Neuronal stem cell (in vitro differentiated cells): ENCODE measurements around the gene ASAH2B.
"Not testable (repeated sequence)": the region's sequence is repeated elsewhere in the genome, so short reads cannot be mapped to it uniquely, and the experiment has no call there.

Source experiments
- DNase-seq: peaks from one replicate; pipeline ENCODE4 v3.0.0-alpha.2; 2013; ENCODE audit warnings: low spot score
- H2AFZ ChIP-seq: one replicate; pipeline ENCODE4 v1.6.1; 2013; ENCODE audit warnings: mild to moderate bottlenecking, low read length, inconsistent platforms
- H2AK5ac ChIP-seq: 2 replicates; pipeline ENCODE4 v1.6.1; 2013; ENCODE audit warnings: low read depth, mild to moderate bottlenecking, inconsistent platforms, low read length, moderate library complexity, mixed read lengths
- H2BK120ac ChIP-seq: 2 replicates; pipeline ENCODE4 v1.6.1; 2013; ENCODE audit warnings: low read depth, mild to moderate bottlenecking, inconsistent platforms, low read length, moderate library complexity, mixed read lengths
- H2BK12ac ChIP-seq: one replicate; pipeline ENCODE4 v1.6.1; 2013; ENCODE audit warnings: low read length, inconsistent platforms
- H2BK15ac ChIP-seq: 2 replicates; pipeline ENCODE4 v1.6.1; 2013; ENCODE audit warnings: mild to moderate bottlenecking, low read length, inconsistent platforms, mixed read lengths
- H2BK5ac ChIP-seq: one replicate; pipeline ENCODE4 v1.6.1; 2013; ENCODE audit warnings: inconsistent platforms, mild to moderate bottlenecking, low read length, moderate library complexity
- H3K14ac ChIP-seq: one replicate; pipeline ENCODE4 v1.6.1; 2013; ENCODE audit warnings: low read length, inconsistent platforms
- H3K18ac ChIP-seq: 2 replicates; pipeline ENCODE4 v1.6.1; 2013; ENCODE audit warnings: low read length, inconsistent platforms
- H3K23ac ChIP-seq: 2 replicates; pipeline ENCODE4 v1.6.1; 2013; ENCODE audit warnings: low read depth, mild to moderate bottlenecking, mixed read lengths, low read length, inconsistent platforms; ENCODE audit not compliant: poor library complexity
- H3K27ac ChIP-seq: replicated peaks from 3 replicates; pipeline ENCODE4 v1.5.1; 2013; ENCODE audit warnings: low read length, inconsistent platforms
- H3K27me3 ChIP-seq, 3 experiments: 2 replicates each; pipeline ENCODE4 v1.6.1; 2013; ENCODE audit warnings: low read length in 3 of 3, mild to moderate bottlenecking in 2 of 3, inconsistent platforms in 1 of 3, low read depth in 1 of 3, mixed read lengths in 1 of 3, moderate library complexity in 1 of 3; ENCODE audit not compliant: control insufficient read depth in 3 of 3, insufficient read depth in 3 of 3
- H3K36me3 ChIP-seq, 2 donors: replicated peaks in 1 of 2; 2 replicates each; pipeline ENCODE4 v1.6.1; 2013; ENCODE audit warnings: low read length in 2 of 2; ENCODE audit not compliant: control insufficient read depth in 2 of 2, insufficient read depth in 2 of 2
- H3K4ac ChIP-seq: 2 replicates; pipeline ENCODE4 v1.6.1; 2013; ENCODE audit warnings: inconsistent platforms, mild to moderate bottlenecking, low read length, moderate library complexity
- H3K4me1 ChIP-seq, 2 donors: 1 replicate in 1 of 2; 2 replicates in 1 of 2; pipeline ENCODE4 v1.6.1; 2013; ENCODE audit warnings: low read length in 2 of 2, low read depth in 1 of 2; ENCODE audit not compliant: control insufficient read depth in 2 of 2, insufficient read depth in 1 of 2
- H3K4me2 ChIP-seq: one replicate; pipeline ENCODE4 v1.6.1; 2013; ENCODE audit warnings: mild to moderate bottlenecking, low read length, inconsistent platforms; ENCODE audit not compliant: insufficient read depth, poor library complexity, severe bottlenecking
- H3K4me3 ChIP-seq, 2 donors: 2 replicates each; pipeline ENCODE4 v1.5.1; 2013; ENCODE audit warnings: low read length in 2 of 2, mild to moderate bottlenecking in 2 of 2, inconsistent platforms in 1 of 2, moderate library complexity in 1 of 2
- H3K79me1 ChIP-seq: one replicate; pipeline ENCODE4 v1.6.1; 2013; ENCODE audit warnings: low read depth, mild to moderate bottlenecking, inconsistent platforms, low read length, moderate library complexity
- H3K9ac ChIP-seq: one replicate; pipeline ENCODE4 v1.6.1; 2013; ENCODE audit warnings: mild to moderate bottlenecking, low read depth, low read length, inconsistent platforms; ENCODE audit not compliant: poor library complexity
- H3K9me3 ChIP-seq, 2 donors: replicated peaks in 1 of 2; 2 replicates each; pipeline versions ENCODE3 to v1.6.1; 2013; ENCODE audit warnings: low read length in 2 of 2, mild to moderate bottlenecking in 2 of 2, inconsistent platforms in 1 of 2, low read depth in 1 of 2, mixed read lengths in 1 of 2, moderate library complexity in 1 of 2; ENCODE audit not compliant: control insufficient read depth in 2 of 2, insufficient read depth in 1 of 2
- H4K8ac ChIP-seq: one replicate; pipeline ENCODE4 v1.6.1; 2013; ENCODE audit warnings: low read depth, mild to moderate bottlenecking, inconsistent platforms, low read length, moderate library complexity
- H4K91ac ChIP-seq: one replicate; pipeline ENCODE4 v1.6.1; 2013; ENCODE audit warnings: low read length, low read depth, mild to moderate bottlenecking, inconsistent platforms; ENCODE audit not compliant: poor library complexity
- WGBS, 2 donors: extraction: QIAGEN DNeasy Blood & Tissue Kit; methylation state at CpG; one replicate each; pipeline ENCODE4 v1.1.7; 2013; ENCODE audit warnings: missing lambda C conversion rate in 2 of 2, mixed read lengths in 1 of 2; ENCODE audit not compliant: insufficient read length in 2 of 2, insufficient replicate concordance in 1 of 2; ENCODE audit errors: extremely low coverage in 2 of 2; 5-methylcytosine and 5-hydroxymethylcytosine counted together

The ASAH2B gene

GRCh38 chr10:50782017-50782416 is 42.3 kb downstream of the ASAH2B start:
- not testable (repeated sequence) for H3K14ac ChIP-seq, H3K27me3 ChIP-seq, H3K27ac ChIP-seq, H2AK5ac ChIP-seq, H3K9me3 ChIP-seq, H3K4me3 ChIP-seq, H3K18ac ChIP-seq, H3K9ac ChIP-seq, H2BK12ac ChIP-seq, H3K4me2 ChIP-seq, H3K23ac ChIP-seq, H3K36me3 ChIP-seq, H2BK120ac ChIP-seq, H4K8ac ChIP-seq, H2BK5ac ChIP-seq, H2BK15ac ChIP-seq, H4K91ac ChIP-seq, H2AFZ ChIP-seq, H3K4me1 ChIP-seq, H3K79me1 ChIP-seq, H3K4ac ChIP-seq, DNase-seq

GRCh38 chr10:50787962-50788361 is 48.2 kb downstream of the ASAH2B start:
- H2AK5ac ChIP-seq, H3K27ac ChIP-seq, H4K8ac ChIP-seq, H3K23ac ChIP-seq, H3K18ac ChIP-seq, DNase-seq, H3K79me1 ChIP-seq, H3K4me3 ChIP-seq, H2BK5ac ChIP-seq, H2BK12ac ChIP-seq, H3K14ac ChIP-seq, H2BK15ac ChIP-seq, H3K4me2 ChIP-seq, H2BK120ac ChIP-seq, H3K36me3 ChIP-seq, H3K9me3 ChIP-seq, H2AFZ ChIP-seq, H3K27me3 ChIP-seq, H3K4me1 ChIP-seq, H4K91ac ChIP-seq, H3K4ac ChIP-seq: not testable (repeated sequence)
- H3K9ac ChIP-seq: peak overlapping the region; percentile 21
- WGBS, 2 donors: no CpG with 5 or more reads among the region's 5 CpGs

- no peaks in the 10 kb centered on the region for H3K4me1 ChIP-seq
- no peaks in the 10 kb centered on the region for H3K9me3 ChIP-seq
- no peak overlapping the region for H3K23ac ChIP-seq
- H3K4me3 ChIP-seq: no peak overlapping the region
- H3K27me3 ChIP-seq: no peaks in the 10 kb centered on the region
- no peak overlapping the region for H2AK5ac ChIP-seq
- H3K14ac ChIP-seq: no peak overlapping the region
- WGBS, 2 donors: no CpG with 5 or more reads among the region's 1 CpG
- DNase-seq: peak; percentile 33
- no peaks in the 10 kb centered on the region for H3K36me3 ChIP-seq
- H4K91ac ChIP-seq: no peak overlapping the region
- H4K8ac ChIP-seq: no peak overlapping the region
- H3K27ac ChIP-seq: no peak overlapping the region
- H2AFZ ChIP-seq: no peak overlapping the region
- H2BK12ac ChIP-seq: no peak overlapping the region
- no peaks in the 10 kb centered on the region for H3K79me1 ChIP-seq
- no peak overlapping the region for H2BK15ac ChIP-seq
- H3K4me2 ChIP-seq: no peak overlapping the region
- H3K4ac ChIP-seq: no peak overlapping the region
- no peak overlapping the region for H3K18ac ChIP-seq
- H3K9ac ChIP-seq: no peak overlapping the region
- H2BK120ac ChIP-seq: no peak overlapping the region
- no peak overlapping the region for H2BK5ac ChIP-seq
Measured at GRCh38 chr10:50788951-50789945, 49.5 kb downstream of the ASAH2B start.

- no peak for DNase-seq
- Histone ChIP-seq H2AK5ac (no peak overlapping the region), H2AFZ (no peak overlapping the region), H3K14ac (no peak overlapping the region), H4K8ac (no peak overlapping the region), H2BK12ac (no peak overlapping the region), H3K36me3 (no peaks in the 10 kb centered on the region), H3K9ac (no peak overlapping the region), H3K9me3 (no peaks in the 10 kb centered on the region), H2BK120ac (no peak overlapping the region), H2BK15ac (no peak overlapping the region), H2BK5ac (no peak overlapping the region), H3K27me3 (no peaks in the 10 kb centered on the region), H4K91ac (no peak overlapping the region), H3K4me1 (no peaks in the 10 kb centered on the region), H3K23ac (no peak overlapping the region), H3K27ac (no peak overlapping the region), H3K4ac (no peak overlapping the region), H3K79me1 (no peaks in the 10 kb centered on the region), H3K18ac (no peak overlapping the region), H3K4me3 (no peak overlapping the region), H3K4me2 (no peak overlapping the region)
Measured at GRCh38 chr10:50794490-50794889, 54.8 kb downstream of the ASAH2B start.
